GM23338 (cell line): ENCODE results near the gene BCKDHA. TPM values are rescaled to one million over a fixed set of nuclear protein-coding genes. Genes with fewer than 3 reads are reported as not detected.

Source experiments
- ATAC-seq: fragments of 200-7000 bp; cut with Tn5 transposase; 3 replicates; pipeline ENCODE4 v1.9.1; 2020
- DNase-seq: peaks from one replicate; pipeline ENCODE4 v3.0.0-alpha.2; 2015; ENCODE audit warnings: low spot score
- H2AFZ ChIP-seq: fragments of 200-600 bp; sonication (generic); 2 replicates; pipeline ENCODE4 v1.8.0; 2016; ENCODE audit warnings: antibody characterized with exemption, mild to moderate bottlenecking, moderate library complexity
- H3F3A ChIP-seq: fragments of 200-600 bp; sonication (generic); replicated peaks from 2 replicates; pipeline ENCODE4 v1.8.0; 2017; ENCODE audit warnings: antibody characterized with exemption, mixed run types, low read depth
- H3K27ac ChIP-seq: fragments of 200-600 bp; sonication (generic); 2 replicates; pipeline ENCODE4 v1.6.1; 2016; ENCODE audit warnings: low read depth
- H3K27me3 ChIP-seq: fragments of 200-600 bp; sonication (generic); 2 replicates; pipeline ENCODE4 v1.8.0; 2016; ENCODE audit warnings: mild to moderate bottlenecking, mixed run types, moderate library complexity; ENCODE audit not compliant: insufficient read depth
- H3K36me3 ChIP-seq: fragments of 200-600 bp; sonication (generic); 2 replicates; pipeline ENCODE4 v1.8.0; 2016; ENCODE audit warnings: mild to moderate bottlenecking; ENCODE audit not compliant: insufficient read depth
- H3K4me1 ChIP-seq: fragments of 200-600 bp; sonication (generic); 2 replicates; pipeline ENCODE4 v1.8.0; 2016; ENCODE audit warnings: mild to moderate bottlenecking, moderate library complexity; ENCODE audit not compliant: insufficient read depth
- H3K4me2 ChIP-seq: fragments of 200-600 bp; sonication (generic); 2 replicates; pipeline ENCODE4 v1.7.1; 2017; ENCODE audit warnings: mixed run types
- H3K4me3 ChIP-seq: fragments of 200-600 bp; sonication (generic); 2 replicates; pipeline ENCODE4 v1.6.1; 2016; ENCODE audit warnings: mixed run types
- H3K79me2 ChIP-seq: fragments of 200-600 bp; sonication (generic); replicated peaks from 2 replicates; pipeline ENCODE4 v1.8.0; 2017; ENCODE audit warnings: mild to moderate bottlenecking; ENCODE audit not compliant: insufficient read depth
- H3K9me2 ChIP-seq: fragments of 200-600 bp; sonication (generic); 2 replicates; pipeline ENCODE4 v1.8.0; 2017; ENCODE audit not compliant: insufficient read depth
- H4K20me1 ChIP-seq: fragments of 200-600 bp; sonication (generic); replicated peaks from 2 replicates; pipeline ENCODE4 v1.8.0; 2017; ENCODE audit warnings: mild to moderate bottlenecking; ENCODE audit not compliant: insufficient read depth
- H3K27ac Mint-ChIP-seq: 2 replicates; pipeline ENCODE4 v1.8.0; 2020; ENCODE audit warnings: inconsistent platforms, mild to moderate bottlenecking, moderate library complexity, mixed read lengths
- H3K27me3 Mint-ChIP-seq: 3 replicates; pipeline ENCODE4 v1.8.0; 2022; ENCODE audit warnings: low read depth, mild to moderate bottlenecking, moderate library complexity, mixed read lengths, inconsistent platforms; ENCODE audit not compliant: insufficient read depth, poor library complexity
- H3K36me3 Mint-ChIP-seq: 3 replicates; pipeline ENCODE4 v1.8.0; 2021; ENCODE audit warnings: low read depth, mild to moderate bottlenecking, inconsistent platforms, moderate library complexity, mixed read lengths
- H3K4me1 Mint-ChIP-seq: 3 replicates; pipeline ENCODE4 v1.8.0; 2020; ENCODE audit warnings: mild to moderate bottlenecking, inconsistent platforms, mixed read lengths
- H3K4me3 Mint-ChIP-seq: 3 replicates; pipeline ENCODE4 v1.8.0; 2021; ENCODE audit warnings: moderate library complexity, mild to moderate bottlenecking, inconsistent platforms, mixed read lengths
- H3K9me3 Mint-ChIP-seq: 3 replicates; pipeline ENCODE4 v1.8.0; 2020; ENCODE audit warnings: moderate library complexity, mild to moderate bottlenecking, inconsistent platforms, mixed read lengths
- CREB1 ChIP-seq: fragments of 250-450 bp; sonication (Bioruptor Pico); IDR thresholded peaks from 2 replicates; pipeline ENCODE4 v1.5.0; 2020; ENCODE audit warnings: low read depth, mild to moderate bottlenecking, moderate library complexity
- EZH2 ChIP-seq: fragments of 200-600 bp; sonication (generic); IDR thresholded peaks from one replicate; pipeline ENCODE4 v1.8.0; 2017; ENCODE audit warnings: antibody characterized with exemption, mild to moderate bottlenecking, low read depth; ENCODE audit not compliant: unreplicated experiment
- EZH2phosphoT487 ChIP-seq: fragments of 200-600 bp; sonication (generic); IDR thresholded peaks from one replicate; pipeline ENCODE4 v1.8.1; 2018; ENCODE audit warnings: antibody characterized with exemption; ENCODE audit not compliant: unreplicated experiment
- JUNB ChIP-seq: IDR thresholded peaks from one replicate; pipeline ENCODE4 v1.6.1; 2016; ENCODE audit warnings: antibody characterized with exemption; ENCODE audit not compliant: unreplicated experiment
- NANOG ChIP-seq: IDR thresholded peaks from 2 replicates; pipeline ENCODE4 v1.6.1; 2016; ENCODE audit warnings: antibody characterized with exemption, borderline replicate concordance
- POLR2AphosphoS5 ChIP-seq: IDR thresholded peaks from 2 replicates; pipeline ENCODE4 v1.6.1; 2016; ENCODE audit warnings: antibody characterized with exemption, low read depth
- STAT1 ChIP-seq: IDR thresholded peaks from one replicate; pipeline ENCODE4 v1.6.1; 2016; ENCODE audit warnings: antibody characterized with exemption; ENCODE audit not compliant: unreplicated experiment
- ZNF114 ChIP-seq: fragments of 250-450 bp; sonication (Bioruptor Pico); IDR thresholded peaks from 2 replicates; pipeline ENCODE4 v1.5.0; 2020; ENCODE audit warnings: mild to moderate bottlenecking, moderate library complexity
- ZNF331 ChIP-seq: fragments of 250-450 bp; sonication (Bioruptor Pico); IDR thresholded peaks from 2 replicates; pipeline ENCODE4 v1.5.0; 2020; ENCODE audit warnings: low read depth, mild to moderate bottlenecking, moderate library complexity
- polyA plus RNA-seq: library from polyadenylated mRNA; unstranded; fragments of >200 nt; fragmentation: Nextera tagmentation; extraction: Ambion mirVana; gene quantifications from 2 replicates; pipeline ENCODE4 v1.2.1, GENCODE V29; 2016
- total RNA-seq: library from RNA; depleted of rRNA; stranded (reverse); fragments of >200 nt; shearing (Covaris generic); gene quantifications from 2 replicates; pipeline ENCODE4 v1.2.3, GENCODE V29; 2014
- TF ChIP-seq, protein P1 (sequence below): IDR thresholded peaks from one replicate; pipeline ENCODE4 v1.6.1; 2018; ENCODE audit warnings: antibody characterized with exemption; ENCODE audit not compliant: unreplicated experiment
- TF ChIP-seq, protein P2 (sequence below): fragments of 250-450 bp; sonication (Bioruptor Pico); IDR thresholded peaks from 2 replicates; pipeline ENCODE4 v1.5.0; 2020; ENCODE audit warnings: mild to moderate bottlenecking, moderate library complexity
- TF ChIP-seq, protein P3 (sequence below), 2 experiments: fragments of 200-600 bp in 1 of 2; sonication (generic) in 1 of 2; conservative IDR thresholded peaks; 2 replicates each; pipeline versions ENCODE4 v1.5.1 to v1.6.1; 2016 to 2017; ENCODE audit warnings: antibody characterized with exemption in 2 of 2, low read depth in 2 of 2, mild to moderate bottlenecking in 2 of 2, moderate library complexity in 1 of 2
- TF ChIP-seq, protein P4 (sequence below): IDR thresholded peaks from 2 replicates; pipeline ENCODE4 v1.6.1; 2016; ENCODE audit warnings: antibody characterized with exemption

BCKDHA gene
- total and polyA plus RNA-seq, 2 experiments from 2014 or later: 15.0 to 42.4 TPM

DNA sequence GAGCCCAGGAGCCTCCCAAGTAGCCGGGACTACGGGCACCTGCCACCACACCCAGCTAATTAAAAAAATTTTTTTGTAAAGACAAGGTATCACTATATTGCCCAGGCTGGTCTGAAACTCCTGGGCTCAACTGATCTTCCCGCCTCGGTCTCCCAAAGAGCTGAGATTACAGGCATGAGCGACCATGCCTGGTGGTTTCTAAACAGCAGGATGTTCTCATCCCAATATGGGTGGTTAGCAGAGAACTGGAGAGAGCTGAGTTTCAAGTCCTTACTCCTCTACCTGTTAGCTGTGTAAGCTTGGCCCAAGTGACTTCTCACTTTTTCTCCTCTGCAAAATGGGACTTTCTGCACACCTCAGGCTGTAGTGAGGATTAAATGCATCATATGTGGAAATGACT lies 13.3 kb upstream of the BCKDHA start:
- H3K4me3 ChIP-seq: no peak overlapping the region
- no peaks in the 10 kb centered on the region for H3K27me3 ChIP-seq
- Mint-ChIP-seq H3K4me3 (no peak overlapping the region), H3K9me3 (peaks cover 3% of the 10 kb centered on the region; the same call in 1 of the 3 replicates), H3K27me3 (peaks cover 3% of the 10 kb centered on the region), H3K4me1 (no peaks in the 10 kb centered on the region), H3K27ac (no peak overlapping the region), H3K36me3 (peaks cover 21% of the 10 kb centered on the region)
- no peaks in the 10 kb centered on the region for H3K79me2 ChIP-seq
- peaks cover 5% of the 10 kb centered on the region; the same call in 1 of the 2 replicates for H4K20me1 ChIP-seq
- H3K36me3 ChIP-seq: 0 out of 2 replicates have a peak, but pooled peaks cover 3% of the 10 kb centered on the region
- H3K27ac ChIP-seq: no peak overlapping the region
- TF ChIP-seq, protein P1, sequence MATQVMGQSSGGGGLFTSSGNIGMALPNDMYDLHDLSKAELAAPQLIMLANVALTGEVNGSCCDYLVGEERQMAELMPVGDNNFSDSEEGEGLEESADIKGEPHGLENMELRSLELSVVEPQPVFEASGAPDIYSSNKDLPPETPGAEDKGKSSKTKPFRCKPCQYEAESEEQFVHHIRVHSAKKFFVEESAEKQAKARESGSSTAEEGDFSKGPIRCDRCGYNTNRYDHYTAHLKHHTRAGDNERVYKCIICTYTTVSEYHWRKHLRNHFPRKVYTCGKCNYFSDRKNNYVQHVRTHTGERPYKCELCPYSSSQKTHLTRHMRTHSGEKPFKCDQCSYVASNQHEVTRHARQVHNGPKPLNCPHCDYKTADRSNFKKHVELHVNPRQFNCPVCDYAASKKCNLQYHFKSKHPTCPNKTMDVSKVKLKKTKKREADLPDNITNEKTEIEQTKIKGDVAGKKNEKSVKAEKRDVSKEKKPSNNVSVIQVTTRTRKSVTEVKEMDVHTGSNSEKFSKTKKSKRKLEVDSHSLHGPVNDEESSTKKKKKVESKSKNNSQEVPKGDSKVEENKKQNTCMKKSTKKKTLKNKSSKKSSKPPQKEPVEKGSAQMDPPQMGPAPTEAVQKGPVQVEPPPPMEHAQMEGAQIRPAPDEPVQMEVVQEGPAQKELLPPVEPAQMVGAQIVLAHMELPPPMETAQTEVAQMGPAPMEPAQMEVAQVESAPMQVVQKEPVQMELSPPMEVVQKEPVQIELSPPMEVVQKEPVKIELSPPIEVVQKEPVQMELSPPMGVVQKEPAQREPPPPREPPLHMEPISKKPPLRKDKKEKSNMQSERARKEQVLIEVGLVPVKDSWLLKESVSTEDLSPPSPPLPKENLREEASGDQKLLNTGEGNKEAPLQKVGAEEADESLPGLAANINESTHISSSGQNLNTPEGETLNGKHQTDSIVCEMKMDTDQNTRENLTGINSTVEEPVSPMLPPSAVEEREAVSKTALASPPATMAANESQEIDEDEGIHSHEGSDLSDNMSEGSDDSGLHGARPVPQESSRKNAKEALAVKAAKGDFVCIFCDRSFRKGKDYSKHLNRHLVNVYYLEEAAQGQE: no peak
- no peak for TF ChIP-seq JUNB
- TF ChIP-seq, protein P2, sequence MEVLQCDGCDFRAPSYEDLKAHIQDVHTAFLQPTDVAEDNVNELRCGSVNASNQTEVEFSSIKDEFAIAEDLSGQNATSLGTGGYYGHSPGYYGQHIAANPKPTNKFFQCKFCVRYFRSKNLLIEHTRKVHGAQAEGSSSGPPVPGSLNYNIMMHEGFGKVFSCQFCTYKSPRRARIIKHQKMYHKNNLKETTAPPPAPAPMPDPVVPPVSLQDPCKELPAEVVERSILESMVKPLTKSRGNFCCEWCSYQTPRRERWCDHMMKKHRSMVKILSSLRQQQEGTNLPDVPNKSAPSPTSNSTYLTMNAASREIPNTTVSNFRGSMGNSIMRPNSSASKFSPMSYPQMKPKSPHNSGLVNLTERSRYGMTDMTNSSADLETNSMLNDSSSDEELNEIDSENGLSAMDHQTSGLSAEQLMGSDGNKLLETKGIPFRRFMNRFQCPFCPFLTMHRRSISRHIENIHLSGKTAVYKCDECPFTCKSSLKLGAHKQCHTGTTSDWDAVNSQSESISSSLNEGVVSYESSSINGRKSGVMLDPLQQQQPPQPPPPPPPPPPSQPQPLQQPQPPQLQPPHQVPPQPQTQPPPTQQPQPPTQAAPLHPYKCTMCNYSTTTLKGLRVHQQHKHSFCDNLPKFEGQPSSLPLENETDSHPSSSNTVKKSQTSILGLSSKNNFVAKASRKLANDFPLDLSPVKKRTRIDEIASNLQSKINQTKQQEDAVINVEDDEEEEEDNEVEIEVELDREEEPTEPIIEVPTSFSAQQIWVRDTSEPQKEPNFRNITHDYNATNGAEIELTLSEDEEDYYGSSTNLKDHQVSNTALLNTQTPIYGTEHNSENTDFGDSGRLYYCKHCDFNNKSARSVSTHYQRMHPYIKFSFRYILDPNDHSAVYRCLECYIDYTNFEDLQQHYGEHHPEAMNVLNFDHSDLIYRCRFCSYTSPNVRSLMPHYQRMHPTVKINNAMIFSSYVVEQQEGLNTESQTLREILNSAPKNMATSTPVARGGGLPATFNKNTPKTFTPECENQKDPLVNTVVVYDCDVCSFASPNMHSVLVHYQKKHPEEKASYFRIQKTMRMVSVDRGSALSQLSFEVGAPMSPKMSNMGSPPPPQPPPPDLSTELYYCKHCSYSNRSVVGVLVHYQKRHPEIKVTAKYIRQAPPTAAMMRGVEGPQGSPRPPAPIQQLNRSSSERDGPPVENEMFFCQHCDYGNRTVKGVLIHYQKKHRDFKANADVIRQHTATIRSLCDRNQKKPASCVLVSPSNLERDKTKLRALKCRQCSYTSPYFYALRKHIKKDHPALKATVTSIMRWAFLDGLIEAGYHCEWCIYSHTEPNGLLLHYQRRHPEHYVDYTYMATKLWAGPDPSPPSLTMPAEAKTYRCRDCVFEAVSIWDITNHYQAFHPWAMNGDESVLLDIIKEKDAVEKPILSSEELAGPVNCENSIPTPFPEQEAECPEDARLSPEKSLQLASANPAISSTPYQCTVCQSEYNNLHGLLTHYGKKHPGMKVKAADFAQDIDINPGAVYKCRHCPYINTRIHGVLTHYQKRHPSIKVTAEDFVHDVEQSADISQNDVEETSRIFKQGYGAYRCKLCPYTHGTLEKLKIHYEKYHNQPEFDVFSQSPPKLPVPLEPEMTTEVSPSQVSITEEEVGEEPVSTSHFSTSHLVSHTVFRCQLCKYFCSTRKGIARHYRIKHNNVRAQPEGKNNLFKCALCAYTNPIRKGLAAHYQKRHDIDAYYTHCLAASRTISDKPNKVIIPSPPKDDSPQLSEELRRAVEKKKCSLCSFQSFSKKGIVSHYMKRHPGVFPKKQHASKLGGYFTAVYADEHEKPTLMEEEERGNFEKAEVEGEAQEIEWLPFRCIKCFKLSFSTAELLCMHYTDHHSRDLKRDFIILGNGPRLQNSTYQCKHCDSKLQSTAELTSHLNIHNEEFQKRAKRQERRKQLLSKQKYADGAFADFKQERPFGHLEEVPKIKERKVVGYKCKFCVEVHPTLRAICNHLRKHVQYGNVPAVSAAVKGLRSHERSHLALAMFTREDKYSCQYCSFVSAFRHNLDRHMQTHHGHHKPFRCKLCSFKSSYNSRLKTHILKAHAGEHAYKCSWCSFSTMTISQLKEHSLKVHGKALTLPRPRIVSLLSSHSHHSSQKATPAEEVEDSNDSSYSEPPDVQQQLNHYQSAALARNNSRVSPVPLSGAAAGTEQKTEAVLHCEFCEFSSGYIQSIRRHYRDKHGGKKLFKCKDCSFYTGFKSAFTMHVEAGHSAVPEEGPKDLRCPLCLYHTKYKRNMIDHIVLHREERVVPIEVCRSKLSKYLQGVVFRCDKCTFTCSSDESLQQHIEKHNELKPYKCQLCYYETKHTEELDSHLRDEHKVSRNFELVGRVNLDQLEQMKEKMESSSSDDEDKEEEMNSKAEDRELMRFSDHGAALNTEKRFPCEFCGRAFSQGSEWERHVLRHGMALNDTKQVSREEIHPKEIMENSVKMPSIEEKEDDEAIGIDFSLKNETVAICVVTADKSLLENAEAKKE (CRISPR knock-in tag): no peak
- no peak for TF ChIP-seq STAT1
- no peak for TF ChIP-seq POLR2AphosphoS5
- TF ChIP-seq EZH2: no peak
- TF ChIP-seq ZNF114 (CRISPR knock-in tag): no peak
- TF ChIP-seq, protein P3, sequence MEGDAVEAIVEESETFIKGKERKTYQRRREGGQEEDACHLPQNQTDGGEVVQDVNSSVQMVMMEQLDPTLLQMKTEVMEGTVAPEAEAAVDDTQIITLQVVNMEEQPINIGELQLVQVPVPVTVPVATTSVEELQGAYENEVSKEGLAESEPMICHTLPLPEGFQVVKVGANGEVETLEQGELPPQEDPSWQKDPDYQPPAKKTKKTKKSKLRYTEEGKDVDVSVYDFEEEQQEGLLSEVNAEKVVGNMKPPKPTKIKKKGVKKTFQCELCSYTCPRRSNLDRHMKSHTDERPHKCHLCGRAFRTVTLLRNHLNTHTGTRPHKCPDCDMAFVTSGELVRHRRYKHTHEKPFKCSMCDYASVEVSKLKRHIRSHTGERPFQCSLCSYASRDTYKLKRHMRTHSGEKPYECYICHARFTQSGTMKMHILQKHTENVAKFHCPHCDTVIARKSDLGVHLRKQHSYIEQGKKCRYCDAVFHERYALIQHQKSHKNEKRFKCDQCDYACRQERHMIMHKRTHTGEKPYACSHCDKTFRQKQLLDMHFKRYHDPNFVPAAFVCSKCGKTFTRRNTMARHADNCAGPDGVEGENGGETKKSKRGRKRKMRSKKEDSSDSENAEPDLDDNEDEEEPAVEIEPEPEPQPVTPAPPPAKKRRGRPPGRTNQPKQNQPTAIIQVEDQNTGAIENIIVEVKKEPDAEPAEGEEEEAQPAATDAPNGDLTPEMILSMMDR (conservative IDR thresholded peaks at IDR 0.05; ENCODE audit: low read depth in 2 of 2): no peak
- TF ChIP-seq, protein P4, sequence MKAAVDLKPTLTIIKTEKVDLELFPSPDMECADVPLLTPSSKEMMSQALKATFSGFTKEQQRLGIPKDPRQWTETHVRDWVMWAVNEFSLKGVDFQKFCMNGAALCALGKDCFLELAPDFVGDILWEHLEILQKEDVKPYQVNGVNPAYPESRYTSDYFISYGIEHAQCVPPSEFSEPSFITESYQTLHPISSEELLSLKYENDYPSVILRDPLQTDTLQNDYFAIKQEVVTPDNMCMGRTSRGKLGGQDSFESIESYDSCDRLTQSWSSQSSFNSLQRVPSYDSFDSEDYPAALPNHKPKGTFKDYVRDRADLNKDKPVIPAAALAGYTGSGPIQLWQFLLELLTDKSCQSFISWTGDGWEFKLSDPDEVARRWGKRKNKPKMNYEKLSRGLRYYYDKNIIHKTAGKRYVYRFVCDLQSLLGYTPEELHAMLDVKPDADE: no peak
- no peak for TF ChIP-seq CREB1
- TF ChIP-seq EZH2phosphoT487: no peak
- no peak for TF ChIP-seq NANOG
- no peak for TF ChIP-seq ZNF331 (CRISPR knock-in tag)
- H3K4me2 ChIP-seq: no peak overlapping the region
- ATAC-seq (no peak), DNase-seq (no peak)
- no peaks in the 10 kb centered on the region for H3K9me2 ChIP-seq
- H2AFZ ChIP-seq: no peak overlapping the region
- no peaks in the 10 kb centered on the region for H3K4me1 ChIP-seq
- H3F3A ChIP-seq: 0 out of 2 replicates have a peak, but pooled peaks cover 4% of the 10 kb centered on the region
